SH-SY5Y (cell line): ENCODE measurements around the gene KCNAB1.

Source experiments
- GATA2 ChIP-seq: IDR thresholded peaks from 2 replicates; pipeline ENCODE4 v1.6.1; 2011; ENCODE audit warnings: mild to moderate bottlenecking, low read depth, low read length
- GATA3 ChIP-seq: IDR thresholded peaks from 2 replicates; pipeline ENCODE4 v1.6.1; 2011; ENCODE audit warnings: low read depth, mild to moderate bottlenecking, low read length, moderate library complexity

DNA sequence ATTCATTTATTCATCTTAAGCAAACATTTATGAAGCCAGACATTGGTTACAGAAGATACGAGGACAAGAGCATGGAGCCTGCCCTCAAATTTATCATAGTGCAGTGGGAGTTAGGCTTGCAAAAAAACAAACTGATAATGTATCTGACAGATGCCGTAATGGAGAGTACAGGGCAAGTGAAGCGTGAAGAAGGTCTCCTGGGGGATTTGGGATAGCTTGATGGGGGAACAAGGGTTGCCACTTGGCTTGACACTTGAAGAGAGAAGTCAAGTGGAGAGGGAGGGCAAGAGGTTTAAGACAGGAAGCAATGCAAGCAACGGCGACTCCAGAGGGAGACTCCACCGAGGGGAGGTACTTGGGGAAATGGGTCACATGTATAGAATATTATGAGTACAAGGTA, 305.3 kb downstream of the KCNAB1 start:
- TF ChIP-seq GATA2 = no peak
- TF ChIP-seq GATA3 = no peak
